ENCODE measurements around the gene HSPA4L.

HSPA4L gene

DNA sequence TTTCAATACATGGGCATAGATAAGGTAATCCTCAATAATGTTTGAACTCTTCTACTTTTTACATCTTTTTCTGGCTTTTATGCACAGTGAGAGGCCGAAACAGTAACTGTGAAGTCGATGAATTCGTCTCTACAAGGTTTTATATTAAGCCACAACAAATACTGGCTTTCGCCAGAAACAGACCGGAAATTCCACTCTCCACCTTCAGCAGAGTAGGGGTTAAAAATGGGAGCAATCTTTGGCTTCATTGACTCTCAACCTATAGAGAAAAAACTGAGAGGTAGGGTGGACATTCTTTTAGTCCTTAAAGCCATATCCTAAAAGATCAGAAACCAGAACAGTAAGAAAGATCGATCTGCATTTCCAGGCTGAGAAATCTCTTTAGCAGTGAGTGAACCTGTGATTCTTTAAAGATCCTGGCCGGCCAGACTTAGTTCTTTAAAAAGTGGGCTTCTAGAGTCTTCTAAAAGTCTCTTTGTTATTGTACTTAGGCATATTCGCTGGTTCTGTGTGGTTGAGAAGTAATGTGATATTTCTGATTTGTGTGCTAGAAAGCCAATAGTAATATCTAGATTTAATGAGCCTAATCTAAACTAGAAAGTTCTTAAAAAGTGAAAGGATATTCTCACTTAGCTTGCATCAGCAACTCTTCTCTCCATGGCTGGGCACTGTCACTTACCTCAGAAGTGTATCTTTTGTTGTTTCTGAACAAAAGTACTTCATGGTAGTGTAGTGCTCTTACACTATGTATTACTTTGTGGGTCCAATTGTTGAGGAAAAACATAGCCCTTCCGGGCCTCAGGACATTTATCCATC is 2.0 kb downstream of the HSPA4L start:
- DNase-seq (ENCODE audit: low read depth) = no peak

DNA sequence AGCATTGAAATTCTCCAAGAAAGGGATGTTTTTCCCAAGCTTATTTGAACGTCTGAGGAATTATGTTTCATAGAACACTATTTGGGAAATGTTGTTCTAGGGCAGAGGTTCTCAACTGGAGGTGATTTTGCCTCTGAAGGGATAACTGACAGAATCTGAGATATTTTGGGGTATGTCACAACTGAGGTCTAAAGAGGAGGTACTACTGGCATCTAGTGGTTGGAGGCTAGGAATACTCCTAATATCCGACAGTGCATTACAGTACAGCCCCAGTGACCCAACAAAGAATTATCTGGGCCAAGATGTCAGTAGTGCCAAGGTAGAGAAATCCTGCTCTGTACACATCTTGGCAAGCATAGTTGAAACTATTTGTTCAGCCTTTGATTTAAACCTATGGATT is 6.4 kb downstream of the HSPA4L start:
- DNase-seq (ENCODE audit: low read depth) = no peak

DNA sequence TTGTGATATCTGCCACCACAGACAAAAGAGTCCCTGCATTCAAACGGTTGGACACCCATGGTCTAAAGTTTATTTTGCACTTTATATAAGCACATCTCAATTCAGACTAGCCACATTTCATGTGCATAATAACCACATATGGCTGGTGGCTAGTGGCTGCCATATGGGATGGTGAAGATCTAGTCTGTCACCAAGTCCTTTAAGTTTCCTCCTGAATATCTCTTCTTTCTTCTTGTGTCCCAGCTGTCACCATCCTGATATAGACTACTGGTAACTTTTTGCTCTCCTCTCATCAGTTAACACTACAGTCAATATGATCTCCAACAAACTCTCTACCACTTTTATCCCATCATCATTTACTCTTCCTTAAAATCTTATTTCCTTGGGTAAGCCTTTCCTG is 9.3 kb downstream of the HSPA4L start:
- DNase-seq (ENCODE audit: low read depth) = no peak

DNA sequence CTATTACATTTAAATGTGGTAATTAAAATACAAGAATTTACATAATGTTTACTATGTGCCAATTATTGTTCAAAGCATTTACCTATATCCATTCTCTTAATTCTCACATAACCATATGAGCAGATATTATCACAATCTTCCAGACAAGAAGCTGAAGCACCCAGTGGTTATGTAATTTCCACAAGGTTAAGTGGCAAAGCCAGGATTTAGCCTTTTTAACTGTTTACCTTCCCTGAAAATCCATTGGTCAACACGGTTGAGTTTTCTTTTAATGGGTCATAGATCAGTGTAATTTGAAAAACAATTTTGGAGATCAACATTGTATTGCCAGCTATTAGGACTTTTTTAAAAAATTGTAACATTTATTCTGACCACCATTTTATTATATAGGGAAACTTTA is 11.4 kb downstream of the HSPA4L start:
- no peak for DNase-seq (ENCODE audit: low read depth)

DNA sequence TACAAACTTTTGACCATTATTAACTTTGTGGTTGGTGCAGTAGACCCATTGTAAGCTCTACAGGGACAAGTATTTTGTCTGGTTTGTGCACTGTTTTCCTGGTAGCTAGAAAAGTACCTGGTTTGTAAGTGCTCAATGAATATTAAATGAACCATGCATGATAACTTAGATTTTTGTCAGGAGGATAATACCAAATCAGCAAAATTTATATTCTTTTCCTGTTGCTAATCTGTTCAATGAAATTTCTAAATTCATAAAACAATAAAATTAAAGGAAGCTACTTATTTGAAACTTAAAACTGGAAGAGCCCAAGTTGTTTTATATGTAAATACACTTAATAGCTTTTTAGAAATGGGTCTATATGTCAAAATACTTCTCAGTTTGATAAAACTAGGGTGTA is 17.6 kb downstream of the HSPA4L start:
- no peak for DNase-seq (ENCODE audit: low read depth)

DNA sequence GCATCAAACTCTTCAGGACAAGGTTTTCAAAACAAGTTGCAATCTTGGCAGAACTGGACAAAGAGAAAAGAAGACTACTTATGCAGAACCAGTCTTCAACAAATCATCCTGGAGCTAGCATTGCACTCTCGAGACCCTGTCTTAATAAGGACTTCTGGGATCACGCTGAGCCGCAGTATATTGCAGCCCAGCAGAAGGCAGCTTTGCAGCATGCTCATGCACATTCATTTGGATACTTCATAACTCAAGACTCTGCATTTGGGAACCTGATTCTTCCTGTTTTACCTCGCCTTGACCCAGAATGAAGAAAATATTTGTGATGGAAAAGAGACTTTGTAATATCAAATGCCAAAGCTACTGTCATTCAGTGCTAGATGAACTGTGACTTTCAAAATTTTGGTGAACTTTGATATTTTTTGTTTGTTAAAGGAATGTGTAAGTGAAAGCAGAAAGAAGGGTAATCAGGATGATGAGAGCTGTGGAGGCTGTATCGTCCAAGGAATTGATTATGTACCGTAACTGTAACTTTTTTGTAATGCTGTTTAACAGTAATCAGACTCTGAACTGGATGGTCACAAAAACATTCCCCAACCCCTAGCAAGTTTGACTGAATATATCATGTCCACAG is 27.2 kb downstream of the HSPA4L start:
- no peak for DNase-seq (ENCODE audit: low read depth)

DNA sequence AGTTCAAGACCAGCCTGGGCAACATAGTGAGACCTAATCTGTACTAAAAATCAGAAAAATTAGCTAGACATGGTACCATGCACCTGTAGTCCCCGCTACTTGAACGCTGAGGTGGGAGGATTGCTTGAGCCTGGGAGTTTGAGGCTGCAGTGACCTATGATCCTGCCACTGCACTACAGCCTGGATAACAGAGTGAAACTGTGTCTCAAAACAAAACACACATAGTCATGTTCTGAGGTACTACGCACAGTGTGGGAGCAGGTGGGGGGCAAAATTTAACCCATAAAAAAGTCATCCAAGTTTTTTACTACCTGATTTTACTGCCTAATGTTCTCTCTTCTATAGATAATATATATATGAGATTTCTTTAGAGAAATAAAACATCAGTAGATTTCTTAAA is 28.4 kb downstream of the HSPA4L start:
- no peak for DNase-seq (ENCODE audit: low read depth)

DNA sequence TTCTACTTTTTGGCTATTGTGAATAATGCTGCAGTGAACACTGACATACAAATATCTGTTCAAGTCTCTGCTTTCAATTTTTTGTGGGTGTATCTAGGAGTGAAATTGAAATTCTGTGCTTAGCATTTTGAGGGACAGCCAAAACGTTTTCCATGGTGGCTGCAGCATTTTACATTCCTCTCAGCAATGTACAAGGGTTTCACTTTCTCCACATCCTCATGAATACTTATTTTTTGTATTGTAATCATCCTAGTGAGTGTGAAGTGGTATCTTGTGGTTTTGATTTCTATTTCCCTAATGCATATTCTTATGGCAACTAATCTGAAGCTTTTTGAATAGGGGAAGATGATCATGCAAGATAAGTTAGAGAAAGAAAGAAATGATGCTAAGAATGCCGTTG is 40.3 kb downstream of the HSPA4L start:
- DNase-seq (ENCODE audit: low read depth) = no peak

DNA sequence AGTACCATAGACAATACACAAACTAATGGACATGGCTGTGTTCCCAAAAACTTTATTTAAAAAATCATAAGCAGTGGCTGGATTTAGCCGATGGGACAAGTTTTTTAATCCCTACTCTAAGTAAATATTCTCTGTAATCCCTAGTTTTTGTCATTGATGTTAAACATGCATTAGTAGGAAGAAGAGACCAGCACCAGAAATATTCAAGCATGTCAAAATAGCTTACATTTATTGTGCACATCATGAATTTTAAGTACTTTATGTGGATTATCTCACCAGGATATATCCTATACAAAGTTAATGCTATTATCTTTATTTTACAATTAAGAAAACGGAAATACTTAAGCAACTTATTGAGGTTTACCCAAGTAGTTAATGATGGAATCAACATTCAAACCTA is 46.0 kb downstream of the HSPA4L start:
- DNase-seq (ENCODE audit: low read depth) = no peak

DNA sequence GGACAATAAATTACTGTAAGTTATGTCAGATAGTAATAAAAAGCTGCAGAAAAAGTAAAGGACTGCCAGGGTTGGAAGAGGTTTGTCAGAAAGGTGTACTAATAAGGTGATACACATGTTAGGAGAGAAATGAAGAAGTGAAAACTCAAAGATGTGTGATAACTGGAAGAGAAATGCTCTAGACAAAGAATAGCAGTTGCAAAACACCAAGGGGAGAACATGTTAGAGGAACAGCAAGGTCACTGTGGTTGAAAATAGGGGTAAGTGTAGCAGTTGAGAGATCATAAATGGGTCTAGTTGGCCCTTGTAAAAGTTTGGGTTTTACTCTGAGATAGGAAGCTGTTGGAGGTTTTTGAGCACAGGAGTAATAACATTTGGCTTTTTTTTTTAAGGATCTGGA is 46.9 kb downstream of the HSPA4L start:
- DNase-seq (ENCODE audit: low read depth) = no peak

DNA sequence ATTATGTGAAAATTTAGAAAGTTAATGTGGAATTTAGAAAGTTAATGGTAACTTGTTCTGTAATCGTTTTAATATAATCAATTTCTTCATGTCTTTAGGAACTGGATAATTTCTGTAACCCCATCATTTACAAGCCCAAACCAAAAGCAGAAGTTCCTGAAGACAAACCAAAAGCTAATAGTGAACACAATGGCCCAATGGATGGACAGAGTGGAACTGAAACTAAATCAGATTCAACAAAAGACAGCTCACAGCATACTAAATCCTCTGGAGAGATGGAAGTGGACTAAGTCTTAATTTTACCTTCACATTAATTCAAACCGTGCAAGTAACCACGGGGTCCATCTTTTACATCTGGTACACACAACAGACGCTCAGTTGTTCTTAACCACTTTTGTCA is 50.5 kb downstream of the HSPA4L start:
- no peak for DNase-seq (ENCODE audit: low read depth)

DNA sequence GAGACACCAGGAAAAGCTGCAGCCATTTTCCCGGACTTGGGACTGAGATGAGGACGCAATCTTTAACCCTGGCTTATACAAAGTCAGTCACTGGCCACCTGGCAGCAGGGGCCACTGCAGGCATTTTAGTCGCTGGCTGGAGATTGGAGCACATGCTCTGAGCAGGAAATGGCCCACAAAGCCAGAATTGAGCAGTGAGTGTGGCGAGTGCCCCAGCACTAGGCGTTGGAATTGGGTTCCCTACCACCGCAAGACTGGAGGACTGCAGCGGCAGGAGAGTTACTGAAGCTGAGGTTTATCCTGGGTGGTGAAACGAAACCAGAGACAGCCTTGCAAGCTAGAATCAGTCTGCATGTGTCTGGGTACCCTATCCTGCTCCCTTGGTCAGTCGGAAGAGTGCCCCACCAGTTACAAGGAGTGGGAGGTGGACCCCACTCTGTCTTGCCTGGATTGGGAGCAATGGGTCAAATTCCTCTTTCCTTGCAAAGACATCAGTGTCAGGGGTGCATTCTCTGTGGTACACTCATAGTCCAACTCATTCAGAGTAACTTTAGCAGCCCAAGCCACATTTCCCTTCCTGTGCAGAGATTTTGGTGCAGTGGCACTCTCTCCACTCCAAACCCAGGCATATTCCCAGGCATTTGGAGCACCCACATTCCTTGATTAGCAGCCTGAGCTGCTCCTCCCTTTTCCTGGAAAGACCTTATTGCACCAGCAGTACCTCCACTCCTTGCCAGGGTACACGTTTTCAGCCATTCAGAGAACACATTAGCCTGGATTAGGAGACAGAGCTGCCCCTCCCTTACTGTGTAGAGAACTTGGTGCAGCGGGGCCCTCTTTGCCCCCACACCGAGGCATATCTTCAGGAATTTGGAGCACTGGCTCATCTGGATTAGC is 61.8 kb downstream of the HSPA4L start:
- DNase-seq (ENCODE audit: low read depth) = no peak

DNA sequence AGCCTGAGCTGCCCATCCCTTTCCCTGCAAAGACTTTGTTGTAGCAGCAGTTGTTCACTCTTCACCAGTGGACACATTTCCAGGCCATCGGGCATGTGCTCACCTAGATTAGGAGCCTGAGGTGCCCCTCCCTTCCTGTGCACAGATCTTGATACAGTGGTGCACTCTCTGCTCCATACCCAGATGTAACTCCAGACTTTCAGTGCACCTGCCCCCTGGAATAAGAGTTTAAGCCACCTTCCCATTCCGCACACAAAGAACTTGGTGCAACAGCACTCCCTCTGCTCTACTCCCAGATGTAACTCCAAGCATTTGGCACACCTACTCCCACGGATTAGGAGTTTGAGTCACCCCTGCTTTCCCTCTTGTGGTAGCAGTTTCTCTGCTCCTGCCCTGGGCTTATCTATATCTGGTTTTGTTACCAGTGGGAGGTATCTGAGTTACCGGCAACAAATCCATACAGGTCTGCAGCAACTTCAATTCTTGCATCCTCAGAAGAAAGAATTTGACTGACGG is 62.5 kb downstream of the HSPA4L start:
- no peak for DNase-seq (ENCODE audit: low read depth)

DNA sequence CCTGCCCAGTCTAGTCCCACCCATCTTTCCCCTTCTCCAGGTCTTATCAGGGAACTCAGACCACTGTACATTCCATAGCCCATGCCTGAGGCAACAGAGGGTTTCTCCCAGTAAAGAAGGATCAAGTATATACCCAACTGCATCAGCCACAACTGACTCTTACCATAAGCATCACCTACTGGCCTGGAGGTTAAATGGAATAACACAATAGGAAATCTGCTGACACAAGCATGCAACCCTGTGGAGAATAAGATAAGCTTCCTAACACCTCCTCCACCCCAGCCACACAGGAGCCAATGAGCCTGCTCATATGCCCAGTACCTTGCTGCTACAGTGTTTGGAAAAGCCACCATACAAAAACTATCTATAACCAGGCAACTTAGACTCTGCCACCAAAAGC is 63.9 kb downstream of the HSPA4L start:
- no peak for DNase-seq (ENCODE audit: low read depth)

DNA sequence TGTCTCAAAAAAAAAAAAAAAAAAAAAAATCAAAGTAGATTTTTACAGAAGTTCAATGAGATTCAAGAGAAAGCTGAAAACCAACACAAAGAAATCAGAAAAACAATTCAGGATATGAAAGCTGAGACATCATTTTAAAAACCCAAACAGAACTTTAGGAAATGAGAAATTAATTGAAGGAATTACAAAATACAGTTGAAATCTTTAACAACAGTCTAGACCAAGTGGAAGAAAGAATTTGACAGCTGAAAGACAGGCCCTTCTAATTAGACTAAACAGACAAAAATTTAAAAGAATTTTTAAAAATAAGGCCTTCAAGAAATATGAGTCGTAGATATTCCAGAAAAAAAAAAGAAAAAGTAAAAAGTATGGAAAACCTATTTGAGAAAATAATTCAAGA is 64.6 kb downstream of the HSPA4L start:
- no peak for DNase-seq (ENCODE audit: low read depth)

DNA sequence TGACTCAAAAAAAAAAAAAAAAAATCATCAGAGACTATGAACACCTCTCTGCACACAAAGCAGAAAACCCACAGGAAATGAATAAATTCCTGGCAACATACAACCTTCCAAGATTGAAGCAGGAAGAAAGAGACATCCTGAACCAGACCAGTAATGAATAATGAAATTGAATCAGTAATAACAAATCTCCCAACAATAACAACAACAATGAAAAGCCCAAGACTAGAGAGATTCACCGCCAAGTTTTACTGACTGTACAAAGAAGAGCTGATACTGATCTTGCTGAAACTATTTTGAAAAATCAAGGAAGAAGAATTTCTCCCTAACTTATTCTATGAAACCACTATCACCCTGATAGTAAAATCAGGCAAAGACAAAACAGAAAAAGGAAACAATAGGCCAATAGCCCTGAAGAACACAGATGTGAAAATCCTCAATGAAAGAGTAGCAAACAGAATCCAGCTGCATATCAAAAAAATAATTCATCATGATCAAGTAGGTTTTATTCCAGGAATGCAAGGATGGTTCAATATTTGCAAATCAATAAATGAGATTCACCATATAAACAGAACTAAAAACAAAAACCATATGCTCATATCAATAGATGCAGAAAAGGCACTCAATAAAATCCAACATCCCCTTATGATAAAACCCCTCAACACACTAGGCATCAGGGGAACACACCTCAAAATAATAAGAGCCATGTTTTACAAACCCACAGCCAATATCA is 67.5 kb downstream of the HSPA4L start:
- DNase-seq (ENCODE audit: low read depth) = no peak

DNA sequence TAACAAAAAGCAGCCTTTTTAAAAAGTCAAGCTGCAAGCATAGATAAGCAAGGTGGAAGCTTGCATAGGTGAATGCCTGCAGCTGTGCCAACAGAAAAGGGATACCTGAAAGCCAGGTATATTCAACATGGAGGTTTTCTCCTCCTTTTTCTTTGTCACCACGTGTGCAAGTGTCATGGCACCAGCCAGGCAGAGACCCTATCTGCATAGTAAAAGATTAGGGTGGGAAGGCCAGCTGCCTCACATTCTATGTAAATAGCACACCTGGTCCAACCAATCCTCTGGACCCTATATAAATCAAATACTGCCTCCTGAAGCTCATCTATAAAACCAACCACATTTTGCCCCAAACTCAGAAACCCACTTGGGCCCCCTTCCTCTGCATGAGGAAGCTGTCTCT is 70.5 kb downstream of the HSPA4L start:
- no peak for DNase-seq (ENCODE audit: low read depth)

DNA sequence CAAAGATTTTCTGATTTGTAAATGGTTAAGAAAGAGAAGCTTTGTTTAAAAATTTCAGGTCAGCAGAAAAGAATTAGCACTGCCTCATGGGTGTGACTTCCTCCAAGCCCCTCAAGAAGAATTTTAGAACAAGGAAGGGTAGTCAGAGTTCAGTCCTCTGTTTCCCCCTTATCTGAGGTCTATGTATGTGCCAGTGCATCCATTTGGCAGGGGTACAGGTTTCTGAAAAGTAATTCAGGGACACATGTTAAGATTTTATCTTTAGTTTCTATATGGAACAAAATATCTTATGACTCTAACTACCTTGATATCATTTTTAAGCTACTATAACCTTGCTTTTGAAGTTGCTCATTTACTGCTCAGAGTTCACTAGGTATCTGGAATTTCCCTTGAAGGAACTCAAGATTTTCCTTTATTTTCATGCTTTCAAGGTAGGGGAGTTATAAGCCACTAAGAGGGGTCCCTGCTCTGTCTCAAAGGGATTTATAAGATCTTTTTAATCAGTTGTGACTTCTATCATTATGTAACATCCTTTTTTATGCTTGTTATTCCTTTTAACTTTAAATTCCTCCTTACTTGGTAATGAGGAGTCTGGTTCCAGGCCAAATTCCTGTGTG is 74.2 kb downstream of the HSPA4L start:
- no peak for DNase-seq (ENCODE audit: low read depth)

DNA sequence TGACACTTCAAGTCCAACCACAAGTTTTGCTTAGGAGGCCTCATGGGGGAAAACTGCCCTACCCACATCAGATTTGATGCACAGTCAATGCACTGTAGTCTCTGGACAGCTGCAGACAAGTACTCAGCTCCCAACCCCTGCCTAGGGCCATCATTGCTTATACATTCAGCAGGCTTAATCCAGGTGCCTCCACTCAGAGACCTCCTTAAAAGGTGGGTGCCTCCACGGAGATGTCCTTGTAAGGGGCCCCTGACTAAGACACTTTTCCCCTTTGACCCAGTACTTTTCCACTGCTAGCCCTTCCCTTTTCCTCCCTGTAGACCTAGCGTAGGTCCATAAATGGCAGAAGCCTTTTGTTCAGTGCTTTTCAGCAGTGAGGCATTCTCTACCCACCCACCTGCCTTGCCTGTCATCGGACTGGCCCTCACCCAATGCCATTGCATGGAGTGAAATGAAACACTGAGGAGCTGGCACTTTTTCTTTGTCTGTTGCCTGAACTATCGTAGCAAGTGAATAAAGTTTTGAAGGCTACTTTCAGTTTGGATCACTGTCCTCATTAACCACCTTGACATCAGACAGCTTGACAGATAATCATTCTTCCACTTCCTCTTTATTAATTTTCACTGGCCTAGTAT is 74.8 kb downstream of the HSPA4L start:
- no peak for DNase-seq (ENCODE audit: low read depth)

DNA sequence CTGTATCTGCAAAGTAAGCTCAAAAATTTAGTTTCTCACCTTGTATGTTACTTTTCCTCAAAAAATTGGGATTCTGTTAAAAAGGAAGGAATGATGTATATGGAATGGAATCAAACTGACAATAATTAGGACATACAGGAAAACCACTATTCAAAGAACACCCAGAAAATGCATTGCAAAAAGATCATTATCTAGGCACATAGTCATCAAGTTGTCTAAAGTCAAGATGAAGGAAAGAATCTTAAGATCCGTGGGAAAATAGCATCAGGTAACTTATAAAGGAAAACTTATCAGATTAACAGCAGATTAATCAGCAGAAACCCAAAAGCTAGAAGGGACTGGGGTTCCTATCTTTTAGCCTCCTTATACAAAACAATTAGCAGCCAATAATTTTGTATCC is 75.5 kb downstream of the HSPA4L start:
- no peak for DNase-seq (ENCODE audit: low read depth)

DNA sequence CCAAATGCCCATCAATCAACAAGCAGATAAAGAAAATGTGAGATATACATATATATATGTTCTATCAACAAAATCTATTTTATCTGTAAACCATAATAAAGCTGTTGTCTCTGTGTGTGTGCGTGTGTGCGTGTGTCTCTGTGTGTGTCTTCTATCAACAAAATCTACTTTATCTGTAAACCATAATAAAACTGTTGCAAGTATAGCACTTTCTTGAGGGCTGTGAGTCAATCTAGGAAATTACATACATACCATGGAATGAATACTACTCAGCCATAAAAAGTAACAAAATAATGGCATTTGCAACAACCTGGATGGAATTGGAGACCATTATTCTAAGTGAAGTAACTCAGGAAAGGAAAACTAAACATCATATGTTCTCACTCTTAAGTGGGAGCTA is 86.1 kb downstream of the HSPA4L start:
- DNase-seq (ENCODE audit: low read depth) = no peak

All from stimulated activated CD8-positive, alpha-beta memory T cell treated with anti-CD3 and anti-CD28 coated beads, Interleukin-7, amount 100 ng/mL, for 24 hours (primary cell).